ENCODE data around the gene LOXL4. TPM values are rescaled to one million over a fixed set of nuclear protein-coding genes. Genes with fewer than 3 reads are reported as not detected.

Gene LOXL4
- total RNA-seq, 4 donors from 2014 or later: 0.85 to 1.7 (median 1.6) TPM; not detected in 1

DNA sequence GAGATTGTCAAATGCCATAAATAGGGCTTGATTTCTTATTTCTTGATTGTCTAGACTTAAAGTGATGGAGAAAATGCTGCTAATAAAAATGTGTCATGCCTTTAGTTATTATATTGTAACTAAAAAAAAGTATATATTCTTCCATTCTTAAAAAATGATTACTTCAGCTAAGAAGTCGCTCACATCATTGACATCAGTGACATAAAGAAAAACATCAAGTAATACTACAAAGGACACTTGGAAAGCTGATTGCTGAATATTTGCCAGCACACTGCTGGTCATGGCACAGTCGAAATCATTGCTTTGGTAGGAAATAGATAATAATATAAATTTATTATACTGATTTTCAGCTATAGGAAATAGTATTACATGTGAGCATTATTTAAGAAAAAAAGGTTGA lies 62.6 kb downstream of the LOXL4 start:
- H3K4me1 ChIP-seq: no peaks in the 10 kb centered on the region
- no peaks in the 10 kb centered on the region for H3K9me3 ChIP-seq
- TF ChIP-seq, protein P1, sequence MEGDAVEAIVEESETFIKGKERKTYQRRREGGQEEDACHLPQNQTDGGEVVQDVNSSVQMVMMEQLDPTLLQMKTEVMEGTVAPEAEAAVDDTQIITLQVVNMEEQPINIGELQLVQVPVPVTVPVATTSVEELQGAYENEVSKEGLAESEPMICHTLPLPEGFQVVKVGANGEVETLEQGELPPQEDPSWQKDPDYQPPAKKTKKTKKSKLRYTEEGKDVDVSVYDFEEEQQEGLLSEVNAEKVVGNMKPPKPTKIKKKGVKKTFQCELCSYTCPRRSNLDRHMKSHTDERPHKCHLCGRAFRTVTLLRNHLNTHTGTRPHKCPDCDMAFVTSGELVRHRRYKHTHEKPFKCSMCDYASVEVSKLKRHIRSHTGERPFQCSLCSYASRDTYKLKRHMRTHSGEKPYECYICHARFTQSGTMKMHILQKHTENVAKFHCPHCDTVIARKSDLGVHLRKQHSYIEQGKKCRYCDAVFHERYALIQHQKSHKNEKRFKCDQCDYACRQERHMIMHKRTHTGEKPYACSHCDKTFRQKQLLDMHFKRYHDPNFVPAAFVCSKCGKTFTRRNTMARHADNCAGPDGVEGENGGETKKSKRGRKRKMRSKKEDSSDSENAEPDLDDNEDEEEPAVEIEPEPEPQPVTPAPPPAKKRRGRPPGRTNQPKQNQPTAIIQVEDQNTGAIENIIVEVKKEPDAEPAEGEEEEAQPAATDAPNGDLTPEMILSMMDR (IDR thresholded peaks at IDR 0.05): no peak
- no peak for TF ChIP-seq POLR2A (IDR thresholded peaks at IDR 0.05)
- H3K4me3 ChIP-seq: no peak overlapping the region
- no peak for DNase-seq
- H3K36me3 ChIP-seq: peaks cover 0 to 10% (median 0%) of the 10 kb centered on the region in 3 donors
- H3K27ac ChIP-seq: no peak overlapping the region
- H3K27me3 ChIP-seq: no peaks in the 10 kb centered on the region

GRCh38 chr10:98202378-98202777 lies 65.6 kb downstream of the LOXL4 start:
- Histone ChIP-seq H3K4me1 (no peaks in the 10 kb centered on the region), H3K9me3 (no peaks in the 10 kb centered on the region), H3K27ac (no peak overlapping the region), H3K27me3 (no peaks in the 10 kb centered on the region), H3K36me3 (no peaks in the 10 kb centered on the region), H3K4me3 (no peak overlapping the region)
- DNase-seq: no peak
- no peak for TF ChIP-seq POLR2A (IDR thresholded peaks at IDR 0.05)
- TF ChIP-seq, protein P1 (IDR thresholded peaks at IDR 0.05): no peak

- no peak overlapping the region for H3K4me3 ChIP-seq
- no peak for DNase-seq
- H3K4me1 ChIP-seq: no peaks in the 10 kb centered on the region
- no peaks in the 10 kb centered on the region for H3K9me3 ChIP-seq
- H3K36me3 ChIP-seq: no peaks in the 10 kb centered on the region
- no peaks in the 10 kb centered on the region for H3K27me3 ChIP-seq
- no peak for TF ChIP-seq POLR2A (IDR thresholded peaks at IDR 0.05)
- TF ChIP-seq, protein P1 (IDR thresholded peaks at IDR 0.05): no peak
- no peak overlapping the region for H3K27ac ChIP-seq
These were observed 66.2 kb downstream of the LOXL4 start for GRCh38 chr10:98201760-98202159.

Other genes starting within 250 kb of the LOXL4 start
- gene CRTAC1, start 237.6 kb downstream of the LOXL4 start, total RNA-seq: under 1 TPM in 1 of 4 donors, not detected in 3; 0.53 TPM
- 10 to 100 TPM; 16.4 to 22.3 (median 18.8) TPM for gene R3HCC1L, start 133.5 kb downstream of the LOXL4 start, total RNA-seq
- 10 to 100 TPM in 2 of 4 donors, 1 to 10 TPM in 2; 7.0 to 23.1 (median 11.5) TPM for gene PYROXD2, start 147.0 kb upstream of the LOXL4 start, total RNA-seq
- gene HPS1, start 178.7 kb upstream of the LOXL4 start, total RNA-seq: 100 to 1,000 TPM; 109 to 221 (median 136) TPM

Data from Peyer's patch (tissue), 4 donors.